ENCODE data around the gene FBP2.
"Not testable (repeated sequence)": the region's sequence is repeated elsewhere in the genome, so short reads cannot be mapped to it uniquely, and the experiment has no call there.

Gene FBP2

GRCh38 chr9:94554439-94555331 lies 38.9 kb downstream of the FBP2 start, which contains the start of gene PCAT7:
TSS of gene PCAT7 (plus strand) at chr9:94555083.
- no peak for DNase-seq

GRCh38 chr9:94554078-94554438 lies 39.6 kb downstream of the FBP2 start:
- no peak for DNase-seq

GRCh38 chr9:94553029-94553938 lies 40.3 kb downstream of the FBP2 start:
- no peak for DNase-seq

GRCh38 chr9:94545940-94546339 lies 47.7 kb downstream of the FBP2 start:
- DNase-seq = no peak

- DNase-seq = not testable (repeated sequence)
Observed at GRCh38 chr9:94544335-94544734, 49.3 kb downstream of the FBP2 start.

- DNase-seq = no peak
Observed at GRCh38 chr9:94538908-94539307, 54.7 kb downstream of the FBP2 start.

GRCh38 chr9:94534901-94535300 lies 58.7 kb downstream of the FBP2 start:
- DNase-seq = no peak

- DNase-seq = no peak
Observed at GRCh38 chr9:94533601-94534000, 60.0 kb downstream of the FBP2 start.

- no peak for DNase-seq
Observed at GRCh38 chr9:94533155-94533554, 60.5 kb downstream of the FBP2 start.

GRCh38 chr9:94528886-94529285 lies 64.7 kb downstream of the FBP2 start:
- no peak for DNase-seq

GRCh38 chr9:94526951-94527350 lies 66.7 kb downstream of the FBP2 start:
- no peak for DNase-seq

GRCh38 chr9:94526271-94526670 lies 67.4 kb downstream of the FBP2 start:
- no peak for DNase-seq

- no peak for DNase-seq
Observed at GRCh38 chr9:94525396-94526035, 68.1 kb downstream of the FBP2 start.

- DNase-seq = no peak
Observed at GRCh38 chr9:94517254-94517653, 76.4 kb downstream of the FBP2 start.

- no peak for DNase-seq
Observed at GRCh38 chr9:94514722-94515121, 78.9 kb downstream of the FBP2 start.

- DNase-seq = no peak
Observed at GRCh38 chr9:94511955-94512265, 81.7 kb downstream of the FBP2 start.

GRCh38 chr9:94511134-94511954 lies 82.3 kb downstream of the FBP2 start:
- no peak for DNase-seq

Data from midbrain (tissue), 1 donor.